Activated CD4-positive, alpha-beta T cell treated with anti-CD3 and anti-CD28 coated beads for 1 hour (primary cell): Measurements from ENCODE around the gene FMNL2.
"Not testable (repeated sequence)": the region's sequence is repeated elsewhere in the genome, so short reads cannot be mapped to it uniquely, and the experiment has no call there.

Experiments used
- DNase-seq: peaks from one replicate; pipeline ENCODE4 v3.0.0-alpha.2; 2020

Gene FMNL2

DNA sequence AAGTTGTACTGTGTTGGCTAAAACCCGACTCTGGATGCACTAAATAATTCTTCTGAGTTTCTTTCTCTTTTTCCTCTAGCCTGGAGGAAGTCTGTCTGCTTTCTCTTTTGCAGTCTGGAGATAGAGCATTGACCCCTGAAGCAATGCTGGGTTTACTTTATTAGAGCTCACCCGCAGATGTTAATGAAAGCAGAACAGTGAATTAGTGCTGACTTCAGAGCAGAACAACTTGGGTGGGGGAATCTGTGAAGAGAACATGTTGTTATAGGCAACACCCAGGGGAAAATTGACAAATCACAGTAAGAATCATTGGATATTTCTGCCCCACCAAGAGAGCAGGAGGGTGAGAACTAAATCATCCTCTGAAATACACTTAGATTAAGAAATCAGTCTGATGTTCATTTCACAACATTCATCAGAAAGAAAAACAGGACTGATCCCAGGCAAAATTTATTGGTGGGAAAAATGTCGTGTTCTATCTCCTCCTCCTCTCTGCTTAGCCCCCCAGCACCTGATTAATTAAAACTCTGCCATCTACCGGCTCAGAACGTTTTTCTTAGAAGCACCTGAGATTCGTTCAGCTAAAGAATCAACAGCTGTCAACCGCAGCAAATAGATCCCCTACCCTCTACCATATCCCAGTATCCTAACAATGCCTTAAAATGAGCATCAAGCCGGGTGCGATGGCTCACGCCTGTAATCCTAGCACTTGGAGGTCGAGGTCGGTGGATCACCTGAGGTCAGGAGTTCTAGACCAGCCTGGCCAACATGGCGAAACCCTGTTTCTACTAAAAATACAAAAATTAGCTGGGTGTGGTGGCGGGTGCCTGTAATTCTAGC, 165.1 kb downstream of the FMNL2 start:
- no peak for DNase-seq

DNA sequence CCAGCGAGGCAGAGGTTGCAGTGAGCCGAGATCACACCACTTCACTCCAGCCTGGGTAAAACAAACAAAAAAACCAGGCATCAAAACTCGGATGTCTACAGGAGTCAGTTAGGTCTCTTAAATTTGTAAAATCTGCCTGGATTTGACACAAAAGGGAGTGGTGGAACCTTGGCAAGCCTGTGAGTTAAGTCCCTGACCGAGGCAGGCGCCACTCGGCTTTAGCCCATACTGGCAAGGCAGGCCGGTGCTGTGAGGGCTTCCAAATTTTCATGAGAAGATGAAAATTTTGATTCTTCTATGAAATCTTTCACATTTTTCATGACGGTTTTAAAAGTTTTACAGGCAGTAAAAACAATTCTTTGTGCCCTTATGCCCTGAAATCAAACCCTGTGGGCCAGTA, 165.8 kb downstream of the FMNL2 start:
- DNase-seq: no peak

DNA sequence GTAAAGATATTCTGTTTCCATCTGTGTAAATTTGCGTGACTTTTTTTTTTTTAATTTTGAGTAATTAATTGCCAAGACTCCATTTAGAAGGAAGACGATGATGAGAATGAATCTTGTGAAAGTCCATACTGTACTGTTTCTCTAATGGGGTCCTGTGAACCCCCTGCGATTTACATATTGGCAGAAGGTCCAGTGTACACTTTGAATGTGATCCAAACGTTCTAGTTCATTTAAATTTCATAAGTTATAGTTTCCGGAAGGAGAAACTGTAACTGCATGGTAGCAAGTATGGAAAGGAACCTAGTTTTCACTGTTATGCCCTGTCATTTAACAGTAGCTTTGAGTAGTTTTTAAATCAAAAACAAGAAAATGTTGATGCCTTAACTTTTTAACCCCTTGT, 166.7 kb downstream of the FMNL2 start:
- DNase-seq: no peak

DNA sequence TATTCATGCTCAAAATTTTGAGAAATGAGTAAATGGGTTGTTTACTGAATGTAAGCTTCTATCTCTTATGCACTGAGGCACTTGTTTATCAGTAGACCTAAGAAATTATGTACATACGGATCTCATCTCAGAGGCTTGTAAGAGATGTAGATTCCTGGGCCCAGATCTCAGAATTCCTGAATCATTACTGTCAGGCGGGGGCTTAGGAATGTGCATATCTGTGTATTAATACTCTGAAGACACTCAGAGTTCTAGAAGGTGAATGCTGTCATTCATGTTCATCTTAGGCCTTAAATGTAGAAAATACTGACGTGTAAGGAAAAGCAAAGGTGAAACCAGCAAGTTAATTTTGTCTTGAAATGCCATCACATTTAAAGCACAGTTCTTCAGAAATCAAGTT, 169.6 kb downstream of the FMNL2 start:
- DNase-seq: no peak

DNA sequence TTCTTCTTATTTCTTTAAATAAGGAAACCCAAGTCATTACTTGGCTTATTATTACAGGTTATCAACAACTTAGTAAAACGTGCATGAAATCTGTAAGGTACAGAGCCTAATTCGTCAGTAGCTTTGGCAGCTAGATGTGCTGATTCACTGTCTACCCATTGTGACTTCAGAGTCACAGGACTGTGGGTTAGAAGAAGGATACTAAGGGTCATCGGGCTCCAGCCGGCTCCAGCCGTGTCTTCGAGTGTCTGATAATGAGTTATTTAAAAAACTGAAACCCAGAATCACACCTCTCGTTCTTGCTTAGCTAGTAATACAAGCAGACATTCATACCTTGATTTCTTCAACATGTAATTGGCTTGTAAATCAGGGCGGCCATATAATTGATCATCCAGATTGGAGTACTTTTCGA, 170.5 kb downstream of the FMNL2 start:
- no peak for DNase-seq

DNA sequence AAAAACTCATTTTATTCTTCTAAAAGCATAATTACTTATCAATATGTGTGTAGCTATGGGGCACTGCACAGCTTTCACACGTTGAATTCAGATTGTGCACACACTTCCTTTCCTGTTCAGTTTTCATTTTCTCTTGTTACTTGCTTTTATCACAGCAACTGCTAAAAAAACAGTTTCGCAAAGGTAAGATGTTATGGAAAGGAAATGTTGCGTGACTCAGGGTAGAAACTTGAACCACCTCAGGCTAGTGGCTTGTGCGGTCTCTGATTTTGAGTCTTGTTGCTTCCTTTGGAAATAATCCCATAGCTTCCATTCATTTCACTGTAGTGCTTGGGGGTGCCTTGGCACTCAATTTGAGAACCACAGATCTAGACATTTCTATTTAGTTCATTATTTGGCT, 171.9 kb downstream of the FMNL2 start:
- no peak for DNase-seq

DNA sequence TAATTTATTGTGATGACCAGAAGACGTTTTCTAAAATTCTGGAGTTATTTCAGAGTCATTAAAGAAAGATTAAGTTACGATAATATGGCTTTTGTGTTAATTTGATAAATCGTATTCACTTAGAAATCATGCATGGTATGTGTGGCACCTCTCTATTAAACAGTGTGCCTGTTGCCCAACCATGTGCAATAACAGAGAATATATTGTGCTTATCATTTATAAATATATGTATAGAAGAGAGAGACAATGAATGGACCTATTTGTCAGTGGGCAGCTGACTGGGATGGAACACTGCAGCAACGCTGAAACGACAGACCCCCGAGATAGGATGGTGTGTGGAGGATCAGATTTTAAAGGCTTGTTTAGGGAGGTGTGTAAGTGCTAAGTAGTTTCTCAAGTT, 172.9 kb downstream of the FMNL2 start:
- DNase-seq: no peak

DNA sequence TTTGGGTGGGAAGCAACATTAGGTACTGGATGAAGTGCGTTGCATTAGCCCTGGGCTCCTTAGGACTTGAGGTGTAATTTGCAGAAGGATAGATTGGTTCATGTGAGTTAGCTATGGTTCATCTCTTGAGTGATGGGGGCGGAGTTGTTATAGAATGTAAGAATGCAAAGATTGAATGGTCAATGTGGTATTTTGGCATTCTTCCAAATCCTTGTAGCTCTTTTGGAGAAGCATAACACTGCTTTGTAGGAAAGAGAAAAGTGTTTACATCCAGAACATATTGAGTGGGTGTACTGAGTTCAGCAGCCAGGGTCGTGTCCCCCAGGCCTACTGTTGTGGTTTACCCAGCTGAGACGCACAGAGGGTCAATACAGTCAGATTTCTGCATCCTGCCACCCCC, 173.5 kb downstream of the FMNL2 start:
- DNase-seq: no peak

DNA sequence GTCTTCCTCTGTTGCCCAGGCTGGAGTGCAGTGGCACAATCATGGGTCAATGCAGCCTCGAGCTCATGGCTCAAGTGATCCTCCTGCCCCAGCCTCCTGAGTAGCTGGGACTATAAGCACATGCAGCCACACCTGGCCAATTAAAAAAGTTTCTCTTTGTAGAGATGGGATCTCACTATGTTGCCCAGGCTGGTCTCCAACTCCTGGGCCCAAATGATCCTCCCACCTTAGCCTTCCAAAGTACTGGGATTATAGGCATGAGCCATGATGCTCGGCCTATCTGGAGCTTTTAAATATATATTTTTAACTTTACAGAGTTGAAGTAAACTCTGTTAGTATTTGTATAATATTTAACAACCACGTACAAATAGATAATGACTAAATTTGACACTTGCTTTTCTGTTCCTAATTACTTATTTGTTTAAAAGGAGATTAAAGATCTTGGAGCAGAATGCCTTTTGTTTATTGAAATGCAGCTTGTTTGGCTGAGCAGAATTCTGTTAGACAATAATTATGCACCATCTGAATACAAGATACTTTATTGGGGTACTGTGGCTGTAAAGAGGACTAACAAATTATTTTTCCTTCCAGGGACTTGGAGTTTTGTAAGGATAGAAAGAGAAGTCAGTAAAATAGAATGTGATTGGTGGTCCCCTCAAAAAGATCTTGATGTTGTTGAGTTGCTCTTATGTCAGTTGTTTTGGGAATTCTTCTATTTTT, 175.0 kb downstream of the FMNL2 start:
- DNase-seq: no peak

DNA sequence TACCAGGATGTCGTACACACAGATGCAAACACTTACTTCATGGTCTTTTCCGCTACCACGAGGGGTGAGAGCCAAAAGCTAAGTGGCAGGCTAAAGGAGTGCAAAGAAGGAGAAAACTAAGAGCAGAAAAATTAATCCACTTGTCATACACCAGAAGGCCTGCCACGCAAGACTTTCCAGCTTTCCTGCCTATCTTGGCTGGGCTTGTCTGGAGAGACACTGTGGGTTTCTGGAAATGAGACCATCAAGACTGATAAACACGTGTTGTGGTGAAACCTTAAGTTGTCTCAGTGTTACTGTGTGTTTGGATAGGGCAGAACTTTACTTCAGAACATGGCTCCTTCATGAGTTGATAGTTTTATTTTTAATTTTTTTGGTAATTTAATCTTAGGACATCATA, 175.6 kb downstream of the FMNL2 start:
- DNase-seq: no peak

DNA sequence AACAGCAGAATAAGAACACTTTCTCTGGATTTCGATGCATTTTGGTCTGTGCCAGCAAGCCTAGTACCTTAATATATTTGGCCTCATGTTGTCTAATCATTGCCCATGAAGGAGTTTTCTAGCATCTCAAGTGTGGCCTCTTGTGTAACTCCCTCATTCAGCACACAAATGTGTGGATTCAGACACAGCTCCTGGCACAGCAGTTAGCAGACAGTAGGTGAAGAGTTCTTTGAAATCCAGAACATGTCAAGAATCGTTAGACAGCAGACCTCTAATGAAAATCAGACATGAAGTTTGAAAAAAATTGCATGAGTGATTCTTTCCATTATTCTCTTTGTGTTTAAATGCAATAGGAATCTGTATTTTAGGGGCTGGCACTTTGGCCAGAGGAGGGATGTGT, 177.0 kb downstream of the FMNL2 start:
- DNase-seq: no peak

DNA sequence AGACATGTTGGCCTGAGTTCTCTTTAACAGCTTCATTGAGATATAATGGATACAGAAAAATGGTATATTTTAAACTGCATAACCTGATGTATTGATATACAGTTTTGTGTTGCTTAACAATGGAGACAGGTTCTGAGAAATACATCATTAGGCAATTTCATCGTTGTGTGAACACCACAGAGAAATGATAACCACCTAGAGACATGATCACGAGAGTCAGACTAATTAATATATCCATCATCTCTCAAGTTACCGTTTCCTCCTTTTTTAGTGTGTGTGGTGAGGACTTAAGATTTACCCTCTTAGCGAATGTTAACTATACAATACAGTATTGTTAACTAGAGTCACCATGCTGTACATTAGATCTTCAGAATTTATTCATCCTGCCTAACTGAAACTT, 178.1 kb downstream of the FMNL2 start:
- DNase-seq: no peak

DNA sequence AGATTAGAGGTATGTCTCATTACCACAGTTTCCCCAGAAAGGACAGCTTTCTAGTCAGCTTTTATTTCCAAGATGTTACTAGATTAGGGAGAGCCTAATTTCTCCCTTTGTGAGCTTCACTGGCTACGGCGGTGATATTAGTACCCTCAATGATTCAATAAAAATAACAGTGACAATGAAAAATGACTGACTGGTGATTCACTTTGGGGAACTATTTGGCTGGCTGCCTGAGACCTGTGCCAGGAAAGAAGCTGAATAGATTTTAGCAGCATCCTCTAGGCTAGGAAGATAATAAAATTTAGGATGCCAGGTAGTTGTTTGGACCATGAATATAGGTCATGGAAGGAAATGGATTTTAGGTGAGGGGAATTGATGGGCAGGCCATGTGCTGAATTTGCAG, 178.7 kb downstream of the FMNL2 start:
- no peak for DNase-seq

DNA sequence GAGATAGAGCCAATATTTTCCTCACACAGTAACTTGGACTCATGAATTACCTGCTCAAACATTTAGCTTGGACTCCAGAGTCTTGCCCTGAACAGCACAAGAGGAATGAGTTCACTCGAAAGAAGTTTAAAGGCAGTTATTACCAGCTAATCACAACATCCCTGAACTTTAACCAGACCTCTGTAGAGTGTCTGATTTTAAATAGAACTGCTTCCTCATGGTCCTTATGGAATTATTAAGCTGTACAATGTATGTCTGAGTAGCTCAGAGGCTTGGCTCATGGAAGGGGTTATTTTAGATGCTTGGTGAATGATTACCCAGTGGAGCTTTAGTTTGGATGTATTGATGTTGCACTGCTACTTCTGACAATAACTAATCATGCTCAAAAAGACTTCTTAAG, 183.1 kb downstream of the FMNL2 start:
- DNase-seq: no peak

DNA sequence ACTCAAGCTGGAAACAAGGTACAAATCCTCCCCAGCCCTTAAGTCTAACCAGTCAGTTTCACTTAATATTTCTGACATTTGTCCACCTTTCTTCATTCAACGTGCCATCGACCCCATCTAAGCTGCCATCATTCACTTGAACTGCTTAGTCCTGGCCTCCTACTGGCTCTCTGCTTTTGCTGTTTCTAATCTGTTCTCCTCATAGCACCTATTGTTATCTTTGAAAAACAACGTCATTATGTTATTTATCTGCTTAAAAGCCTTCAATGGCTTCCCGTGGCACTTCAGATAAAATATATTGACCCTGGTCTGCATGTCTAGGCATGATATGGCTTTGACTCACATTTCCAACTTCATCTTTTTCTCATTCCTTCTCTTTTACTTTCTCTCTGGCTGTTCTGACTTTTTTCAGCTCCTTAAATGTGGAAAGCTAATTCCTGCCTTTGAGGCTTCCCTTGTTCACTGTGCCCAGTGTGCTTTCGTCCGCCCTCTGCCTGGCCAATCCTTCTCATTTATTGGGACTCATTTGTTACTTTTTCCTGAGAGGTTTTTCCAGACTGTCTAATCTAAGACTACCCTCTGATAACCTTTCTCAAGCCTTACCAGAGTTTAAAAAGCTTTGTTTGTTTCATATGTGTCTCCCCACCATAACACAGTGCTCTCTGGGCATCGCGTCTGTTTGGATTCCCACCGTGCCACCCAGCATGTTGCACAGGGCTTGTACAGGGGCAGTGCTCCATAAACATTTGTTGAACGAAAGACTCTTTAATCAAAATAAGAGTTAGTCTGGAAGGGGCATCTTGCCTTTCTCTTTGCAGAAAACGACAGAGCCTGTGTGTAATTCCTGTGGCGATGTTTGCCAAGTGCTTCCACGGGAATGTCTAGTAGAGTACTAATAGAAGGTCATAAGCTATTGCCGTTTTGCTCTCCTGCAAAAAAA, 183.9 kb downstream of the FMNL2 start:
- DNase-seq: no peak

DNA sequence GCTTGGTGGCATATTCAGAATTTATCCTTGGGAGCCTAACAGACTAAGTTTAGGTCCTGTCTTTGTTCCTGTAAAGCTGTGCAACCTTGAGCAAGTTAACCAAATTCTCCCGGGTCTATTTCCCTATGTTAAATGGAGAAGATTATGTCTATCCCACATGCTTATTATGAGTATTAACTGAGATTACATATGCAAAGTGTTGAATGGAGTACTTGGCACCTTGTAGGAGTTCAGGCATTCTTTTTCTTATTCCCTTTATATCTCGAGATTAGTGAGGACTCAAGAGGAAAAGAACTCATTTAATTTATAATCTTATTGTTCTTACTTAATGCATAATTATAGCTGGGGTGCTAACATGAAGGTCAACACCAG, 184.6 kb downstream of the FMNL2 start:
- DNase-seq: no peak

DNA sequence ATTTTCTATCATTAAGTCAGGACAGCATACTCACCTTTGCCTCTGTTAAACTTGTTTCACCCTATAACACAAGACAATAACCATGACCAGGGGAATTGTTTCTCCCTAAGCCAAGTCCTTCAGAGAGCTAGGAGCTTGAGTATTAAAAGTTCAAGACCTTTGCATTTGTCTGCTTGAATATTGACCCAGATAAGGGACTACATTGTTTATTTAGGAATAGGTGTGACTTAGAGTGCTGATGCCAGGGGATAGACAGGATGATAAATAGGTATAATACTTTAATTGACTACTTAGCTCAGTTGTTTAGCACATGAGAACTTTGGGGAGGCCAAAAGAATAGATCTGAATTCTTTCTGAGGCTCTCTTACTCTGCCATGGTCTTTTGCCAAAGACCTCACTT, 185.8 kb downstream of the FMNL2 start:
- no peak for DNase-seq

DNA sequence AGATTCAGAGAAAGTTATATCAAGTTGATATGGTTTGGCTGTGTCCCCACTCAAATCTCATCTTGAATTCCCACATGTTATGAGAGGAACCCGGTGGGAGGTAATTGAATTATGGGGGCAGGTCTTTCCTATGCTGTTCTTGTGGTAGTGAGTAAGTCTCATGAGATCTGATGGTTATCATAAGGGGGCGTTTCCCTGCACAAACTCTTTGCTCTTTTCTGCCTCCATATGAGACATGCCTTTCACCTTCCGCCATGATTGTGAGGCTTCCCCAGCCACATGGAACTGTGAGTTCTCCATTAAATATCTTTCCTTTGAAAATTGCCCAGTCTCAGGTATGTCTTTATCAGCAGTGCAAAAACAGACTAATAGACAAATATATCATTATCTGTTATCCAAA, 187.5 kb downstream of the FMNL2 start:
- not testable (repeated sequence) for DNase-seq

DNA sequence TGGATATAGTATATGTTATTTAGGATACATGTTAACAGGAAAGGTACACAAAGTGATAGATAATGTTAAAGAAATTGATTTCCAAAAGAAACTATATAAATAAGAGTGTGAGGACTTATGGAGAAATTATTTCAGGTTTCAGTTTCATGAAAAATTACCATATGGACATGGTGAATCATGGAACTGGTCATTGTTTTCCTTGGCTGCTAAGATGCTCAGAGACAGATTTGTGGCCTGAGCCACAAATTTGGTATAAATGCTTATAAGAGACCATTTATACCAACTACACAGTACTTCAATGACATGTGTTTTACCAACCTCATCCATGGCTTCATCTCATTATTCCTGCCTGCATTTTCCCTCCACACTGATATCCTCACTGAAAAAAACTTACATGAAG, 188.1 kb downstream of the FMNL2 start:
- no peak for DNase-seq

DNA sequence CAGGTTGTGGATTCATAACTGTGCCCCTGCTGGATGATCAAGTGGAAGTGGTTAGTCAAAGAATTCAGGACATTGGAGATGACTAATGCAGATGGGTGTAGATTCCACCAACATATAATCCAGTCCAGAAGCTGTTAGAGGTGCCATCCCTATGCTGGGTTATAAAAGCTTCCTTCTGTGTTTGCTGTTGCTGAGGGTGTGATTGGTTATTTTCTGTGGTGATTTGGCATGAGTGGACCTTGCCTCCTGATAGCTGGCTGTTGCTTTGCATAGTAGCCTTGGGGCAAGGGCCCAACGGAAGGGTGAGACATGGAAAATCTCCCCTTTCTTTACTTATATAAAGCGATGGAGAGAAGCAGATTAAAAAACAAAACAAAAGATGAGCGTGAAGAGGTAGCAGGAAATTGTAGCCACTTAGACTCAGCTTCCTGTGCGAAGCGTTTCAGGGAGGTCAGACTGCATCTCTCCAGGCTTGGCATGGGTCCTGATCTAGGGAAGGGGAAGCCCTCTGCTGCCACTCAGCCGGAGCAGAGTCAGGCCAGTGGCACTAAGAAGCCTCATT, 190.4 kb downstream of the FMNL2 start:
- no peak for DNase-seq

DNA sequence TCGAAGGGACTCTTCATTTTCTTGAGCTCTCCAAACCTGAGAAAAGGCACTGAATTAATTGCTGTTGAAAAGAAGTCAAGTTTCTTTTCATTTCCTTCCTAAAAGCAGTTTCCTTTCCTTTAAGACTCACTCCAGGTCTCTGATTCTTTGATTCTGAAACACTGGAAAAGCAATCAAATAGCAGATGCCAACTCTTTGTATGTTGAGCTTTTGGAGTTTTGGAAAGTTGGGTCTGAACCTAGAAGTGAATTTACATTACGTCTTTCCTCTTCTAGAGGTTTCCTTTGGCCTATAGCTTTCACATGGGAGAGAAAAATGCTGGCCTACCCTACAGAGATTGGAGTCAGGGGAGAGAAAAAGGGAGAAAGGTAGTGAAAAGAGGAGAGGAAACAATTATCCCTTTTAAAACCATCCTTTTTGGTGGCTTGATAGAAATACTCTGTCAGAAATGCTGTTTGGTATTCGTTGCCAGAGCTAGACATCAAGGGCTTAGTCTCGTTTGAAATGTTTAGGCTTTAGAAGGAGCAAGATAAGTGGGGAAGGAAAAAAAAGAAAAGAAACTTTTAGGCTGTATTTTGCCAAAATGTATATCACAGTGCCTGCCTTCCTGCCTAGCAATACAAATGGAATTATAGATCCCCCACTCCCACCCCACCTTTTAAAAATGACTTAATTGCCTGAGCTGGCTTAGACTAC, 194.6 kb downstream of the FMNL2 start:
- no peak for DNase-seq

DNA sequence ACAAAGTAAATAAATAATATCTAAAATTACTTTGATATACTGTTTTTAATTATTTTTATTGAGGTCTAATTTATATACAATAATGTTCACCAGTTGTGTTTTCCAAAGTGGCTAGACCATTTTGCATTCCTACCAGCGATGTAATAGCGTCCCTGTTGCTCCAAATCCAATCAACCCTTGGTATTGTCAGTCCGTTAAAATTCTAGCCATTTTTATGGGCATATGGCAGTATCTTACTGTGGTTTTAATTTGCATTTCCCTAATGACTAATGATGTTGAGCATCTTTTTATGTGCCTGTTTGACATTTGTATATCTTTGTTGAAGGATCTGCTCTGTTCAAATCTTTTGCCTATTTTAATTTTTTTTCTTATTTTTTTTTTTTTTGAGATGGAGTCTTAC, 197.3 kb downstream of the FMNL2 start:
- no peak for DNase-seq
